Fibroblast of lung (primary cell): Measurements from ENCODE around the gene PDZD2. TPM values are rescaled to one million over a fixed set of nuclear protein-coding genes. Genes with fewer than 3 reads are reported as not detected.
A peak's percentile ranks its signal among the peaks of the same experiment; 100 is the strongest.

Experiments used
- DNase-seq, 2 donors: peaks; one replicate each; pipeline versions ENCODE4 v3.0.0 to v3.0.0-alpha.2; 2010; ENCODE audit warnings: low read depth in 2 of 2
- H2AFZ ChIP-seq: 2 replicates; pipeline ENCODE4 v1.5.1; 2012; ENCODE audit warnings: low read length, control low read depth, inconsistent platforms
- H3K27ac ChIP-seq: 2 replicates; pipeline ENCODE4 v1.5.1; 2011; ENCODE audit warnings: low read length, control low read depth; ENCODE audit not compliant: insufficient read depth
- H3K27me3 ChIP-seq: 2 replicates; pipeline ENCODE4 v1.5.1; 2011; ENCODE audit warnings: mild to moderate bottlenecking, low read length; ENCODE audit not compliant: control insufficient read depth, insufficient read depth
- H3K36me3 ChIP-seq: 2 replicates; pipeline ENCODE4 v1.5.1; 2011; ENCODE audit warnings: low read length; ENCODE audit not compliant: control insufficient read depth, insufficient read depth
- H3K4me1 ChIP-seq: 2 replicates; pipeline ENCODE4 v1.5.1; 2011; ENCODE audit warnings: low read length; ENCODE audit not compliant: control insufficient read depth, insufficient read depth; ENCODE audit errors: extremely low read depth
- H3K4me2 ChIP-seq: 2 replicates; pipeline ENCODE4 v1.5.1; 2011; ENCODE audit warnings: low read length, control low read depth; ENCODE audit not compliant: insufficient read depth; ENCODE audit errors: extremely low read depth
- H3K4me3 ChIP-seq, 4 experiments: fragments of 200-600 bp in 1 of 4; sonication (generic) in 1 of 4; replicated peaks in 1 of 4; 2 replicates each; pipeline ENCODE4 v1.5.1; 2011 to 2016; ENCODE audit warnings: low read length in 4 of 4, low read depth in 3 of 4, mild to moderate bottlenecking in 3 of 4, control low read depth in 2 of 4, inconsistent platforms in 1 of 4, mixed read lengths in 1 of 4; ENCODE audit not compliant: insufficient read depth in 1 of 4; ENCODE audit errors: control extremely low read depth in 1 of 4
- H3K79me2 ChIP-seq: 2 replicates; pipeline ENCODE4 v1.5.1; 2012; ENCODE audit warnings: mild to moderate bottlenecking, low read length, inconsistent platforms; ENCODE audit not compliant: control insufficient read depth, insufficient read depth
- H3K9ac ChIP-seq: 2 replicates; pipeline ENCODE4 v1.5.1; 2011; ENCODE audit warnings: mild to moderate bottlenecking, low read length, control low read depth; ENCODE audit not compliant: insufficient read depth
- H3K9me3 ChIP-seq: 2 replicates; pipeline ENCODE4 v1.5.1; 2012; ENCODE audit warnings: low read depth, low read length; ENCODE audit not compliant: control insufficient read depth, insufficient read depth
- H4K20me1 ChIP-seq: 2 replicates; pipeline ENCODE4 v1.5.1; 2011; ENCODE audit warnings: low read length; ENCODE audit not compliant: control insufficient read depth, insufficient read depth; ENCODE audit errors: extremely low read depth
- EZH2 ChIP-seq: IDR thresholded peaks from 2 replicates; pipeline ENCODE4 v1.5.1; 2012; ENCODE audit warnings: low read length, control low read depth, mild to moderate bottlenecking; ENCODE audit errors: missing control alignments
- polyA plus RNA-seq, 2 donors: library from polyadenylated mRNA; depleted of rRNA in 1 of 2; stranded (reverse) in 1 of 2; unstranded in 1 of 2; fragments of >200 nt; gene quantifications; 2 replicates each; pipeline ENCODE4 v1.2.1, GENCODE V29; 2011 to 2012; ENCODE audit warnings: missing spikeins in 1 of 2
- total RNA-seq: library from RNA; depleted of rRNA; stranded (reverse); fragments of >200 nt; gene quantifications from 2 replicates; pipeline ENCODE4 v1.2.1, GENCODE V29; 2014
- TF ChIP-seq, protein P1 (sequence below), 2 donors: IDR thresholded peaks in 1 of 2; conservative IDR thresholded peaks in 1 of 2; 1 replicate in 1 of 2; 2 replicates in 1 of 2; pipeline ENCODE4 v1.5.1; 2011 to 2012; ENCODE audit warnings: low read length in 2 of 2, control low read depth in 1 of 2, inconsistent platforms in 1 of 2, low read depth in 1 of 2, mild to moderate bottlenecking in 1 of 2

The PDZD2 gene
- total and polyA plus RNA-seq, 2 donors (not counting 1 experiment from before 2014, with no cell fraction given) = 0.33 to 0.40 TPM

GRCh38 chr5:32024751-32025150 is 385.8 kb downstream of the PDZD2 start:
- Histone ChIP-seq H2AFZ (no peak overlapping the region), H3K4me3 (no peak overlapping the region), H4K20me1 (no peaks in the 10 kb centered on the region), H3K9ac (no peak overlapping the region), H3K27me3 (no peaks in the 10 kb centered on the region), H3K4me2 (no peak overlapping the region), H3K4me1 (peaks cover 9% of the 10 kb centered on the region), H3K9me3 (no peaks in the 10 kb centered on the region), H3K79me2 (no peaks in the 10 kb centered on the region), H3K27ac (no peak overlapping the region), H3K36me3 (no peaks in the 10 kb centered on the region)
- TF ChIP-seq, protein P1, sequence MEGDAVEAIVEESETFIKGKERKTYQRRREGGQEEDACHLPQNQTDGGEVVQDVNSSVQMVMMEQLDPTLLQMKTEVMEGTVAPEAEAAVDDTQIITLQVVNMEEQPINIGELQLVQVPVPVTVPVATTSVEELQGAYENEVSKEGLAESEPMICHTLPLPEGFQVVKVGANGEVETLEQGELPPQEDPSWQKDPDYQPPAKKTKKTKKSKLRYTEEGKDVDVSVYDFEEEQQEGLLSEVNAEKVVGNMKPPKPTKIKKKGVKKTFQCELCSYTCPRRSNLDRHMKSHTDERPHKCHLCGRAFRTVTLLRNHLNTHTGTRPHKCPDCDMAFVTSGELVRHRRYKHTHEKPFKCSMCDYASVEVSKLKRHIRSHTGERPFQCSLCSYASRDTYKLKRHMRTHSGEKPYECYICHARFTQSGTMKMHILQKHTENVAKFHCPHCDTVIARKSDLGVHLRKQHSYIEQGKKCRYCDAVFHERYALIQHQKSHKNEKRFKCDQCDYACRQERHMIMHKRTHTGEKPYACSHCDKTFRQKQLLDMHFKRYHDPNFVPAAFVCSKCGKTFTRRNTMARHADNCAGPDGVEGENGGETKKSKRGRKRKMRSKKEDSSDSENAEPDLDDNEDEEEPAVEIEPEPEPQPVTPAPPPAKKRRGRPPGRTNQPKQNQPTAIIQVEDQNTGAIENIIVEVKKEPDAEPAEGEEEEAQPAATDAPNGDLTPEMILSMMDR (conservative IDR thresholded peaks at IDR 0.05 in 1 of 2, IDR thresholded peaks at IDR 0.05 in 1 of 2; ENCODE audit: low read depth in 1 of 2, low read length in 2 of 2) = no peak
- no peak for TF ChIP-seq EZH2
- no peak for DNase-seq

DNA sequence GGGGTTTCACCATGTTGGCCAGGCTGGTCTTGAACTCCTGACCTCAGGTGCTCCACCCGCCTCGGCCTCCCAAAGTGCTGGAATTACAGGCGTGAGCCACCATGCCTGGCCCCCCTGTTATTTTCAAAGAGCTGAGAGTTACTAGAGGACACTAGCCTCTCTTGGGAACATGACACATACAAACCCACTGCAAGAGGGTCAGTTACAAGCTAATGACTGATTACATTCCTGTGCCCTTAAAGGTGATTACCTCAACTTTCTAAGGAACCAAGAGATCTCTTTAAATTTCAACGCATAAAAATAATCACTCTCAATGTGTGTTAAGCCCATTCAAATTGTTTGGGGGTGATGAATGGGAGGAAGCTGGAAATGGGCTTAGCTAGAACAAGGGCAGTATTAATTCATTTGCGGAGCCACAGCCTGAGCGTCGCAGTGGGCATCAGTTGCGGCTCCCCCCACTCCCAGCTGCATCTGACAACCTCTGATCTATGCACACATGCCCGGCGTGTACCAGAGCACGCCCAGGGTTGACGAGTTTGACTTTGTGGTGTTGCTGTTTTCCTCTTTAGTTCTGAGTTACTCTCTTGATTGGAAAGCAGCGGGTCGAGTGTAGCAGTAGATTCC is 388.3 kb downstream of the PDZD2 start:
- Histone ChIP-seq H3K9ac (no peak overlapping the region), H3K27me3 (no peaks in the 10 kb centered on the region), H3K79me2 (no peaks in the 10 kb centered on the region), H3K36me3 (no peaks in the 10 kb centered on the region), H3K9me3 (no peaks in the 10 kb centered on the region), H3K4me1 (peaks cover 11% of the 10 kb centered on the region), H2AFZ (no peak overlapping the region), H4K20me1 (no peaks in the 10 kb centered on the region), H3K4me2 (peak overlapping the region; percentile 88), H3K4me3 (peak overlapping the region; percentile 7 to 36 (median 22)), H3K27ac (peak overlapping the region; percentile 39)
- TF ChIP-seq, protein P1 (conservative IDR thresholded peaks at IDR 0.05 in 1 of 2, IDR thresholded peaks at IDR 0.05 in 1 of 2; ENCODE audit: low read depth in 1 of 2, low read length in 2 of 2) = no peak
- TF ChIP-seq EZH2 = no peak
- peak; percentile 14 to 64 for DNase-seq

GRCh38 chr5:32027717-32028458 is 389.0 kb downstream of the PDZD2 start:
- TF ChIP-seq EZH2 = no peak
- TF ChIP-seq, protein P1 (conservative IDR thresholded peaks at IDR 0.05 in 1 of 2, IDR thresholded peaks at IDR 0.05 in 1 of 2; ENCODE audit: low read depth in 1 of 2, low read length in 2 of 2) = no peak
- Histone ChIP-seq H3K4me3 (peak overlapping the region in 3 of 4 experiments; percentile 20 to 36 (median 24)), H3K9ac (no peak overlapping the region), H4K20me1 (no peaks in the 10 kb centered on the region), H3K9me3 (no peaks in the 10 kb centered on the region), H3K4me2 (peak overlapping the region; percentile 88), H3K4me1 (peaks cover 11% of the 10 kb centered on the region), H2AFZ (no peak overlapping the region), H3K36me3 (no peaks in the 10 kb centered on the region), H3K27me3 (no peaks in the 10 kb centered on the region), H3K79me2 (no peaks in the 10 kb centered on the region), H3K27ac (peak overlapping the region; percentile 39)
- peak; percentile 98 to 99 for DNase-seq
